ENCODE results near the gene KRT86.

GRCh38 chr12:52316701-52317100 is 42.3 kb downstream of the KRT86 start:
- TF ChIP-seq CTCF (conservative IDR thresholded peaks at IDR 0.05), result no peak
- TF ChIP-seq ZFX (IDR thresholded peaks at IDR 0.05), result no peak

All from C4-2B (cell line).